ENCODE results near the gene POLR3GL. TPM values are rescaled to one million over a fixed set of nuclear protein-coding genes. Genes with fewer than 3 reads are reported as not detected.
A peak's percentile ranks its signal among the peaks of the same experiment; 100 is the strongest.

POLR3GL gene
- total RNA-seq, 2 donors from 2014 or later, result 7.8 to 8.6 TPM

DNA sequence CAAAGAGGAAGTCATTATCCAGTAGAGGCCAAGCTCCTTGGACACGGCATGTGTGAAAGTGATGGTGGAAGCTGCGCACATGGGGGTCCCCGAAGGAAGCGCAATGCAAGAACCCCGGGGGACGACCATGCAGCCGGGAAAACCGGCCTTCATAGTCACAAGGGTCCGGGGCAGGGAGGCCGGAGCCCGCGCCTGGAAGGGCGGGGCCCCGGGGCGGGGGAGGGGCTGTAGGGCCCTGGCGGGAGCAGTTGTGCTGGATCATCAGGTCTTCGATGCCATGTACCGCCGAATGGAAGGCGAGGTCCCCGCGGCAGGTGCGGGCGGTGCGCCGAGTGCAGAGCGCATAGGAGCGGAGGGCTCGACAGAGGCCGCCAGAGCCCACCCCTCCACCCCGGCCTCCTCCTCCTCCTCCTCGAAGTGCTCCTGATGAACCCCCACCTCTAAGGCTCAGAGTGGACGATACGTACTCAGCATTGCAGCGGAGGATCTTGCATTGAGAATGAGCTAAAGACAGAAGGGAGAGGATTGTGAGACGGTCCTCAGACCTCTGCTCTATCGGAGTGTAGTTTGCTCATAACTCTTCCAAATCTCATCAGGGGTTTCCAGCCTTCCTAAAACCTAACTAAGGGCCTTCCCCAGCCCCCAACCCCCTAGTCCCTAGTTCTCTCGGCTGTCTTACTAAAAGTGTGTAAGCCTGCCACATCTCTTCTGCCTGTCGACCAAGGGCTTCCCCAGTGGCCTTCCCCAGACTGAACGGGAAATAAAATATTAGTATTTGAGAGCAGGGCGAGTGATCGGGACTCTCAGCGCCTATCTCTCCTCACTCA lies 55.0 kb downstream of the POLR3GL start:
- intact Hi-C loops (cut with DNase I), result loop anchor here (5.0 kb wide), 2 partner anchors 47 to 167 kb away; no protein-coding TSS in a partner anchor
- TF ChIP-seq CTCF (IDR thresholded peaks at IDR 0.05) (no peak), POLR2A (IDR thresholded peaks at IDR 0.05) (no peak)
- no peaks in the 10 kb centered on the region for H3K9me3 ChIP-seq
- ATAC-seq (peak; percentile 27), DNase-seq (no peak)
- H3K36me3 ChIP-seq (replicated peaks in 1 of 2; ENCODE audit: insufficient read depth in 1 of 2, low read depth in 2 of 2), result no peaks in the 10 kb centered on the region
- H3K4me3 ChIP-seq, result no peak overlapping the region
- WGBS, 2 donors, result 17 to 32% methylated on average over 29 to 42 of the region's 43 CpGs
- H3K4me1 ChIP-seq, result peaks cover 17% of the 10 kb centered on the region
- H3K27ac ChIP-seq, result no peak overlapping the region
- no peaks in the 10 kb centered on the region for H3K27me3 ChIP-seq

GRCh38 chr1:146020058-146021049 lies 55.9 kb downstream of the POLR3GL start:
- H3K4me1 ChIP-seq, result peaks cover 17% of the 10 kb centered on the region
- H3K27me3 ChIP-seq, result no peaks in the 10 kb centered on the region
- WGBS, 2 donors, result 83 to 88% methylated on average over 4 of the region's 4 CpGs
- DNase-seq (no peak), ATAC-seq (no peak)
- no peak overlapping the region for H3K4me3 ChIP-seq
- TF ChIP-seq POLR2A (IDR thresholded peaks at IDR 0.05) (no peak), CTCF (IDR thresholded peaks at IDR 0.05) (no peak)
- no peaks in the 10 kb centered on the region for H3K9me3 ChIP-seq
- intact Hi-C loops (cut with DNase I), result loop anchor here (5.0 kb wide), 1 partner anchor 48 kb away; no protein-coding TSS in a partner anchor
- H3K27ac ChIP-seq, result no peak overlapping the region
- no peaks in the 10 kb centered on the region for H3K36me3 ChIP-seq (replicated peaks in 1 of 2; ENCODE audit: insufficient read depth in 1 of 2, low read depth in 2 of 2)

- 48 to 53% methylated on average over 1 of the region's 1 CpG for WGBS, 2 donors
- Histone ChIP-seq H3K9me3 (no peaks in the 10 kb centered on the region), H3K27ac (no peak overlapping the region), H3K36me3 (replicated peaks in 1 of 2; ENCODE audit: insufficient read depth in 1 of 2, low read depth in 2 of 2) (no peaks in the 10 kb centered on the region), H3K27me3 (no peaks in the 10 kb centered on the region), H3K4me1 (peaks cover 17% of the 10 kb centered on the region), H3K4me3 (no peak overlapping the region)
- intact Hi-C loops (cut with DNase I), result loop anchor here (5.0 kb wide), 1 partner anchor 49 kb away; no protein-coding TSS in a partner anchor
- ATAC-seq (no peak), DNase-seq (no peak)
- TF ChIP-seq CTCF (IDR thresholded peaks at IDR 0.05) (no peak), POLR2A (IDR thresholded peaks at IDR 0.05) (no peak)
These were observed 56.6 kb downstream of the POLR3GL start for GRCh38 chr1:146021050-146021445.

DNA sequence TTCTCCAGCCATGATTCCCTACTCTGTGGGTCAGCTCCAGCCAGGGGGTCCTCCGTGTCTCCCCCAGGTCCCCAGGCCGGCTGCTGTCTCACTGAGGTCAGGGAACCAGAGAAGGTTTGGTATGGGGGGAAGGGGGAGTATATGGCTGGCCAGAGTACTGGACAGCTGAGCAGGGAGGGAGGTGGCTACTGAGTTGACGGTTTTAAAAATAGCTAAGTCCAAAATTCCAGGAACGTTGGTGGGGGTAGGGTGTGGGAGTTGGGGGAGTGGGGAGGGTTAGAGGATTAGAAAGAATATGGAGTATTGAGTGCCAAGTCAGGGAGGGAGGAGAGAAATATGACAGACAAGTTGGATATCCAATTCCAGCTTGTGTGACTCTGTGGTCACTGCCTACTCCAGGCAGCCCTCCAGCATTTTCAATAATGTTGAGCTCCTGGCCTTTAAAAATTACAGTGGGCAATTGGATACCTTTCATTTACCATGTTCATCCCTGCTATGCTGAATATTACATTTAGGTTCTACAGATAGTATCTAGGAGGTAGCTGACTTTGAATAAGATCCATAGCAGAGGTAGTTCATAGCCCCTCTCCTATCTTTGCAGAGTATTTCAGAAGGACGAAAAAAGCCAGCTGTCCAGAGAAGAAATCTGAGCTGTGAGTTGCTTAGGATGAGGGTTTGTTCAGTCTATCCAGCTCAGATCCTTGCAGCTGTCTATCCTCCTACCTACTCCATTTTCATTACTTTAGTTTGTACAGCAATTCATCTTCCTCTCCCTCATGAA lies 57.3 kb downstream of the POLR3GL start, which contains the start of gene HJV:
Gene HJV, minus strand, starts transcription at position 114 of the 781 bp plus-strand sequence. CDS start 1,504 bp downstream, outside the sequence.
- H3K27me3 ChIP-seq, result no peaks in the 10 kb centered on the region
- H3K27ac ChIP-seq, result no peak within 1 kb of the TSS
- H3K4me1 ChIP-seq, result peaks cover 17% of the 10 kb centered on the region
- ATAC-seq (no peak), DNase-seq (no peak)
- intact Hi-C loops (cut with DNase I), result loop anchor here (5.0 kb wide), 1 partner anchor 50 kb away; no protein-coding TSS in a partner anchor
- no peaks in the 10 kb centered on the region for H3K9me3 ChIP-seq
- H3K4me3 ChIP-seq, result no peak within 1 kb of the TSS
- 58 to 62% methylated on average over 5 of the region's 5 CpGs for WGBS, 2 donors
- H3K36me3 ChIP-seq (replicated peaks in 1 of 2; ENCODE audit: insufficient read depth in 1 of 2, low read depth in 2 of 2), result no peaks in the 10 kb centered on the region
- TF ChIP-seq CTCF (IDR thresholded peaks at IDR 0.05) (no peak), POLR2A (IDR thresholded peaks at IDR 0.05) (no peak)

All from body of pancreas (tissue), 4 donors.